Dendritic cell treated with granulocyte-macrophage colony-stimulating factor and Interleukin-4, amounts not matched to agents 40 ng/mL and 50 ng/mL, for 4 days (primary cell): Measurements from ENCODE around the gene ARMC10.
A peak's percentile ranks its signal among the peaks of the same experiment; 100 is the strongest.
"Not testable (repeated sequence)": the region's sequence is repeated elsewhere in the genome, so short reads cannot be mapped to it uniquely, and the experiment has no call there.

Experiments
- H3K27ac Mint-ChIP-seq: one replicate; pipeline ENCODE4 v1.8.0; 2022; ENCODE audit warnings: mild to moderate bottlenecking, mixed read lengths
- H3K27me3 Mint-ChIP-seq: one replicate; pipeline ENCODE4 v1.8.0; 2022; ENCODE audit warnings: mild to moderate bottlenecking, mixed read lengths
- H3K36me3 Mint-ChIP-seq: one replicate; pipeline ENCODE4 v1.8.0; 2022; ENCODE audit warnings: low read depth, mixed read lengths
- H3K4me1 Mint-ChIP-seq: one replicate; pipeline ENCODE4 v1.8.0; 2022; ENCODE audit warnings: low read depth, mixed read lengths
- H3K4me3 Mint-ChIP-seq: one replicate; pipeline ENCODE4 v1.8.0; 2022; ENCODE audit warnings: mild to moderate bottlenecking, moderate library complexity, mixed read lengths
- H3K9me3 Mint-ChIP-seq: one replicate; pipeline ENCODE4 v1.8.0; 2022; ENCODE audit warnings: mixed read lengths
- intact Hi-C: fragments of 100-400 bp; cut with micrococcal nuclease; formaldehyde crosslinking; loops from one replicate; pipeline ENCODE4 v1.15.0; 2022

The ARMC10 gene

DNA sequence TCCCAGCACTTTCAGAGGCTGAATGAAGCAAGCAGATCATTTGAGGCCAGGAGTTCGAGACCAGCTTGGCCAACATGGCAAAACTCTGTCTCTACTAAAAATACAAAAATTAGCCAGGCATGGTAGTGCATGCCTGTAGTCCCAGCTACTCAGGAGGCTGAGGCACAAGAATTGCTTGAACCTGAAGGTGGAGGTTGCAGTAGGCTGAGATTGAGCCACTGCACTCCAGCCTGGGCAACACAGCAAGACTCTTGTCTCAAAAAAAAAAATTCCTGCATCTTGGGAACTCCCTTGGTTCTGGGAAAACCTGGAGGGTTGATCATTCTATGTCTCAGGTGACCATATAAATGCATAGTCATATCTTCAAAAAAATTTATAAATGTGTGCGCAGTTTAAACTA lies 69.8 kb downstream of the ARMC10 start:
- intact Hi-C loops, H3K27ac Mint-ChIP-seq, H3K27me3 Mint-ChIP-seq, H3K9me3 Mint-ChIP-seq, H3K4me3 Mint-ChIP-seq: not testable (repeated sequence)
- H3K36me3 Mint-ChIP-seq, result peaks cover 24% of the 10 kb centered on the region
- H3K4me1 Mint-ChIP-seq, result peaks cover 41% of the 10 kb centered on the region

DNA sequence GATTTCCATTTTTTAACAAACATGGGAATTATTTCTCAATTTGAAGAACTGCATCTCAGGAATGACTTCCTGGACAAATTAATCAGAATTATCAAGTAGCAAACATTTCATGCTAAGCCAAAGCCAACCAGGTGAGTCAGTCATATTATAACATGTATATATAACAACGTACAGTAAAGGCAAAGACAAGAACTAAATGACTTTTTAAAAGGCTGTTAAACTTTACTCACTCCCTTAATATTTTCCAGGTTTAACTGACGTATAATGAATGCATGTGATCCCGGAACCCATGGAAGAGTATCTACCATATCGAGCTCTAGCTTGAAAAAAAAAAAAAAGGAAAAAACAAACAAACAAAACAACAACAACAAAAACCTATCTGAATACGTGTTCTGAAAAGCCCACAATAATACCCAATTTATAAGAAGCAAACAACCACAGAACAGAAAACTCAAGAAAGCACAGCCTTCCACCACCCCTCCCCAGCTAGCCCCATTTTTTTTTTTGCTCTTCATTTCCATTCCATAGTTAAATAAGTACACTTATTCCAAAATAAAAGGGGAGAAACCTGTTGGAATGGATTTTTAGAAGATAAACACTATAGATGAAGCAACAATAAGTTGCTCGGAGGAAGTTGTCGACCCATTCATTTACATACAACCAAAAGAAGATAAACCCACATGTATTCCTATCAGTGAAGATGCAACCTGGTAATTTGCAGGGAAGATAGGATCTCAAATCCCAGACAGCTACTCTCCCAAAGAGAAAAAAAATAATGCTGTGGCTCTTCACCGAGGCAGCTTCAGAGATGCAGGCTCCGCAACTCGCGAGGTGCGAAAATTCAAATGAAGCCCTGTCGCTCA lies 73.4 kb downstream of the ARMC10 start:
- intact Hi-C loops, result loop anchor here (2.0 kb wide), 1 partner anchor 74 kb away; the partner anchor contains the start of genes ARMC10 and FBXL13
- Mint-ChIP-seq H3K4me3 (peak overlapping the region; percentile 92), H3K36me3 (peaks cover 12% of the 10 kb centered on the region), H3K27ac (peak overlapping the region; percentile 96), H3K9me3 (no peaks in the 10 kb centered on the region), H3K4me1 (peaks cover 25% of the 10 kb centered on the region), H3K27me3 (peaks cover 3% of the 10 kb centered on the region)
